Stomach (tissue), 9 donors: ENCODE measurements around the gene HYOU1. TPM values are rescaled to one million over a fixed set of nuclear protein-coding genes. Genes with fewer than 3 reads are reported as not detected.

Experiments used
- DNase-seq, 2 donors: peaks; one replicate each; pipeline versions ENCODE4 v3.0.0 to v3.0.0-alpha.2; 2013 to 2019
- H3K27ac ChIP-seq, 5 donors: fragments of 200-600 bp in 4 of 5; sonication (generic) in 4 of 5; one replicate each; pipeline ENCODE4 v1.5.1; 2013 to 2019; ENCODE audit warnings: mild to moderate bottlenecking in 1 of 5, moderate library complexity in 1 of 5
- H3K27me3 ChIP-seq, 3 donors: fragments of 200-600 bp; sonication (generic); one replicate each; pipeline ENCODE4 v1.5.1; 2017 to 2019; ENCODE audit warnings: mixed run types in 1 of 3
- H3K36me3 ChIP-seq, 4 donors: fragments of 200-600 bp; sonication (generic); 1 replicate in 3 of 4; 2 replicates in 1 of 4; pipeline ENCODE4 v1.5.1; 2016 to 2019
- H3K4me1 ChIP-seq, 4 donors: fragments of 200-600 bp; sonication (generic); one replicate each; pipeline ENCODE4 v1.5.1; 2016 to 2019
- H3K4me3 ChIP-seq, 4 donors: fragments of 200-600 bp; sonication (generic) in 3 of 4; one replicate each; pipeline ENCODE4 v1.5.1; 2016 to 2019; ENCODE audit warnings: mild to moderate bottlenecking in 1 of 4
- H3K9me3 ChIP-seq, 4 donors: fragments of 200-600 bp; sonication (generic); one replicate each; pipeline ENCODE4 v1.5.1; 2016 to 2019
- EP300 ChIP-seq: sonication (generic); formaldehyde crosslinking; IDR thresholded peaks from one replicate; pipeline ENCODE4 v1.6.1; 2017; ENCODE audit warnings: antibody characterized with exemption
- POLR2A ChIP-seq, 4 donors: fragments of 450-650 bp; IDR thresholded peaks; one replicate each; pipeline ENCODE4 v1.6.1; 2016; ENCODE audit warnings: antibody characterized with exemption in 4 of 4, control low read depth in 2 of 4, mild to moderate bottlenecking in 1 of 4, moderate library complexity in 1 of 4
- POLR2AphosphoS5 ChIP-seq, 3 donors: sonication (generic); formaldehyde crosslinking; IDR thresholded peaks; one replicate each; pipeline ENCODE4 v1.6.1; 2016; ENCODE audit warnings: antibody characterized with exemption in 3 of 3
- WGBS, 5 donors: extraction: QIAGEN DNeasy Blood & Tissue Kit in 3 of 5; methylation state at CpG; one replicate each; pipeline versions ENCODE4 v1.1.5 to v1.1.7; 2013 to 2018; 5-methylcytosine and 5-hydroxymethylcytosine counted together
- intact Hi-C: fragments of 100-400 bp; cut with DNase I; formaldehyde crosslinking; loops from one replicate; pipeline ENCODE4 v1.15.1; 2023; ENCODE audit warnings: low total_unique reads
- polyA plus RNA-seq, 3 donors: library from polyadenylated mRNA; stranded (reverse); fragments of 200-250 nt; gene quantifications; one replicate each; pipeline ENCODE4 v1.2.3, GENCODE V29; 2013
- total RNA-seq, 5 donors: library from RNA; depleted of rRNA; stranded (reverse); fragments of >200 nt; gene quantifications; one replicate each; pipeline versions ENCODE4 v1.1.0 to v1.2.3, GENCODE V29; 2014 to 2016
- TF ChIP-seq, protein P1 (sequence below), 7 experiments: fragments of 450-650 bp in 4 of 7; fragments of 200-600 bp in 3 of 7; sonication (generic) in 3 of 7; IDR thresholded peaks; one replicate each; pipeline ENCODE4 v1.5.1; 2016 to 2019; ENCODE audit warnings: antibody characterized with exemption in 7 of 7, control low read depth in 2 of 7, mild to moderate bottlenecking in 1 of 7
- donor health status: healthy with polysubstance abuse.
- donor health status: Bipolar disorder and iron deficiency.
- donor health status: healthy.

Gene HYOU1
- total and polyA plus RNA-seq, 8 donors = 12.7 to 127 (median 62.6) TPM

DNA sequence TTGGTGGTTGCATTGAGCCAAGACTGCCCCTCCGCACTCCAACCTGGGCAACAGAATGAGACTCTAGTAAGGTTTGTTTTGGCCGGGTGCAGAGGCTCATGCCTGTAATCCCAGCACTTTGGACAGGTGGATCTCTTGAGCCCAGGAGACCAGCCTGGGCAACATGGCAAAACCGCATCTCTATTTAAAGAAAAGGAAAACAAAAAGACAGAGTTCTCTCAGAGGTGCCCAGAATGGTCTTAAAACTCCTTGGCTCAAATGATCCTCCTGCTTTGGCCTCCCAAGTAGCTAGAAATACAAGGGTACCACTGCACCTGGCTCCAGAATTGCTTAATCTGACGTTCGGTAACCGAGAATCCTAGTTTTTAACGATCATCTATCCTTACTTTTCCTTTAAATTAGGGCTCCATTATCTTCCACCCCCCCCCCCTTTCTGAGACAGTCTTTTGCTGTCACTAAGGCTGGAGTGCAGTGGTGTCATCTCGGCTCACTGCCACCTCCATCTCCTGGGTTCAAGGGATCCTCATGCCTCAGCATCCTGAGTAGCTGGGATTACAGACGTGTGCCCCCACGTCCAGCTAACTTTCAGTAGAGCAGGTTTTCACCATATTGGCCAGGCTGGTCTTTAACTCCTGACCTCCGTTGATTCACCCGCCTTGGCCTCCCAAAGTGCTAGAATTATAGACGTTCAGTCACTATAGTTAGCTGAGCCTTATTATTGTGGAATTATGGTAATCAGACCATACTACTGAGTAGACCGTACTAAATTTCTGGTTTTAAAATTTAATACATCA is 40.6 kb downstream of the HYOU1 start:
- no peak for DNase-seq
- Histone ChIP-seq H3K27ac (peak overlapping the region in 3 of 5 donors; percentile 94 to 96 (median 95)), H3K4me1 (peaks cover 31 to 51% (median 47%) of the 10 kb centered on the region in 4 donors), H3K36me3 (peaks cover 38 to 63% (median 55%) of the 10 kb centered on the region in 4 donors), H3K9me3 (no peaks in the 10 kb centered on the region), H3K27me3 (no peaks in the 10 kb centered on the region), H3K4me3 (peak overlapping the region in 2 of 4 donors; percentile 88 to 91)
- intact Hi-C loops = no loop called here
- 65 to 71% (median 66%) methylated on average over 14 of the region's 14 CpGs for WGBS, 5 donors
- TF ChIP-seq POLR2A (IDR thresholded peaks at IDR 0.05) = no peak
- TF ChIP-seq EP300 = no peak
- no peak for TF ChIP-seq POLR2AphosphoS5 (IDR thresholded peaks at IDR 0.05)
- TF ChIP-seq, protein P1, sequence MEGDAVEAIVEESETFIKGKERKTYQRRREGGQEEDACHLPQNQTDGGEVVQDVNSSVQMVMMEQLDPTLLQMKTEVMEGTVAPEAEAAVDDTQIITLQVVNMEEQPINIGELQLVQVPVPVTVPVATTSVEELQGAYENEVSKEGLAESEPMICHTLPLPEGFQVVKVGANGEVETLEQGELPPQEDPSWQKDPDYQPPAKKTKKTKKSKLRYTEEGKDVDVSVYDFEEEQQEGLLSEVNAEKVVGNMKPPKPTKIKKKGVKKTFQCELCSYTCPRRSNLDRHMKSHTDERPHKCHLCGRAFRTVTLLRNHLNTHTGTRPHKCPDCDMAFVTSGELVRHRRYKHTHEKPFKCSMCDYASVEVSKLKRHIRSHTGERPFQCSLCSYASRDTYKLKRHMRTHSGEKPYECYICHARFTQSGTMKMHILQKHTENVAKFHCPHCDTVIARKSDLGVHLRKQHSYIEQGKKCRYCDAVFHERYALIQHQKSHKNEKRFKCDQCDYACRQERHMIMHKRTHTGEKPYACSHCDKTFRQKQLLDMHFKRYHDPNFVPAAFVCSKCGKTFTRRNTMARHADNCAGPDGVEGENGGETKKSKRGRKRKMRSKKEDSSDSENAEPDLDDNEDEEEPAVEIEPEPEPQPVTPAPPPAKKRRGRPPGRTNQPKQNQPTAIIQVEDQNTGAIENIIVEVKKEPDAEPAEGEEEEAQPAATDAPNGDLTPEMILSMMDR (IDR thresholded peaks at IDR 0.05) = no peak

DNA sequence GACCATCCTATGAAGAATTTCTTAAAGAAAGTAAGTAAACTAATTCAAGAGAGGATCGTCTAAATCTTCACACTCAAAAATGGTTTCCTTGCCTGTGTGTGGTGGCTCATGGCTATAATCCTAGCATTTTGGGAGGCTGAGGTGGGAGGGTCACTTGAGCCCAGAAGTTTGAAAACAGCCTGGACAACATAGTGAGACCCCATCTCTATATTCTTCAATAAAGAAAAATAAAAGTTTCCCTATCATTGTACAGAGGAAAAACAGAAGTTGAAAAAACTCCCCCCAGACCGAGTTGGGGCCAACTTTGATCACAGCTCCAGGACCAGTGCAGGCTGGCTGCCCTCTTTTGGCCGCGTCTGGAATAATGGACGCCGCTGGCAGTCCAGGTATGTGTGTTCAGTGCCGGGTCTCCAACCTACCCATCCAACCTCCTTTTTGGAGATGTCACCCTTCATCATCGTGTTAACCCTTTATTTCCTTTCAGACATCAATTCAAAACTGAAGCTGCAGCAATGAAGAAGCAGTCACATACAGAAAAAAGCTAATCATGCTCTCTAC is 41.9 kb downstream of the HYOU1 start:
- DNase-seq = no peak
- H3K4me1 ChIP-seq = peaks cover 23 to 39% (median 34%) of the 10 kb centered on the region in 4 donors
- no peak for TF ChIP-seq EP300
- TF ChIP-seq POLR2A (IDR thresholded peaks at IDR 0.05) = no peak
- TF ChIP-seq, protein P1 (IDR thresholded peaks at IDR 0.05) = no peak
- no peak for TF ChIP-seq POLR2AphosphoS5 (IDR thresholded peaks at IDR 0.05)
- intact Hi-C loops = no loop called here
- no peaks in the 10 kb centered on the region for H3K27me3 ChIP-seq
- H3K9me3 ChIP-seq = no peaks in the 10 kb centered on the region
- no peak overlapping the region for H3K4me3 ChIP-seq
- H3K27ac ChIP-seq = no peak overlapping the region
- WGBS, 5 donors = 40 to 65% (median 55%) methylated on average over 8 of the region's 8 CpGs
- H3K36me3 ChIP-seq = peaks cover 46 to 66% (median 63%) of the 10 kb centered on the region in 4 donors

DNA sequence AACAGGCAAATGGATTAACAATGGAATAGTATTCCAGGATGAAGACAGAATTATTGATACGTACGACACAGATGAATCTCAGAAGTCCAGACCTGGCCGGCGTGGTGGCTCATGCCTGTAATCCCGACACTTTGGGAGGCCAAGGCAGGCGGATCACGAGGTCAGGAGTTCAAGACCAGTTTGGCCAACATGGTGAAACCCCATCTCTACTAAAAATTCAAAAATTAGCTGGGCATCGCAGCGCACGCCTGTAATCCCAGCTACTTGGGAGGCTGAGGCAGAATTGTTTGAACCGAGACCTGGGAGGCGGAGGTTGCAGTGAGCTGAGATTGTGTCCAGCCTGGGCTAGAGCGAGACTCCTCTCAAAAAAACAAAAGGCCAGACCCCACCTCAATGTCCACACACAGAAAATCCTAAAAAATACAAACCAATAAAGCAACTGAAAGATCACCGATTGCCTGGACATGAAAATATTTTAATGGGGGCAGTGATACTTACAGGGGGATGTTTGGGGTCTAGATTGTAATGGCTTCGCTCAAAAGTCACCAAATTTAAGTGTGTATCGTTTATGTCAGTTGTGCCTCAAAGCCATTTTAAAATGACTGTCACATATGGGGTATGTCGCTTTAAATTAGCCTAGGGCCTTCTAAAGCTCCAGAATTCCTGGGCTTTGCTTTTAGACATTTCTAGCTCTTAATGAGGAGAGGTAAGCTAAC is 42.6 kb downstream of the HYOU1 start:
- WGBS, 5 donors = 96 to 97% (median 96%) methylated on average over 17 of the region's 17 CpGs
- intact Hi-C loops = no loop called here
- no peaks in the 10 kb centered on the region for H3K27me3 ChIP-seq
- H3K36me3 ChIP-seq = peaks cover 46 to 71% (median 71%) of the 10 kb centered on the region in 4 donors
- TF ChIP-seq, protein P1 (IDR thresholded peaks at IDR 0.05) = no peak
- no peak for TF ChIP-seq EP300
- no peak for TF ChIP-seq POLR2A (IDR thresholded peaks at IDR 0.05)
- no peak for TF ChIP-seq POLR2AphosphoS5 (IDR thresholded peaks at IDR 0.05)
- peaks cover 15 to 31% (median 27%) of the 10 kb centered on the region in 4 donors for H3K4me1 ChIP-seq
- no peak overlapping the region for H3K4me3 ChIP-seq
- DNase-seq = no peak
- no peak overlapping the region for H3K27ac ChIP-seq
- no peaks in the 10 kb centered on the region for H3K9me3 ChIP-seq

DNA sequence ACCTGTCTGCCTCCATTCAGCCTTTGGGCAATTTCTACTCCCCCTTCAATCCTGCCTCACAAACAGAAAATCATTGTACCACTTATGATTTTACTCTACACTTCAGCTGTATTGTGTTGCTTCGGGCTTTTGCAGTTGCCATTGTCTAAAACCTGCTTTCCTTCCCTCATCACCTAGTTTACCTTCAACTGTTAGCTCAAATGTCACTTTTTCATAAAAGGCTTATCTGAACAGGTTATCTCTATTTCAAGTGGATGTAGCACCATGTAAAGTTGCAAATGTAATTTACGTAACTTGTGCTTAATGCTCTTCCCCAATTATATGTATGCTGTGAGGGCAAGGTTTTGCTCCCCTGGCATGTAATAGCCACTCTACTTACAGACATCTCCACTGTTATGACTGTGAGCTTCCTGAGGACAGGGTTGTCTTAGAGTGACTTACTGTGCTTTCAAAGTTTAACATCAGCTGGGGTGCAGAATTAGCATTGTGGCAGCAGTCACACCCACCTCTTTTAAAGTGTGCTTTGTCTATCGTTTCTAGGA is 44.3 kb downstream of the HYOU1 start:
- no peak for DNase-seq
- WGBS, 5 donors = 44 to 72% (median 50%) methylated on average over 3 of the region's 3 CpGs
- H3K4me3 ChIP-seq = no peak overlapping the region
- H3K27ac ChIP-seq = no peak overlapping the region
- peaks cover 15 to 29% (median 24%) of the 10 kb centered on the region in 4 donors for H3K4me1 ChIP-seq
- intact Hi-C loops = no loop called here
- peaks cover 52 to 88% (median 87%) of the 10 kb centered on the region in 4 donors for H3K36me3 ChIP-seq
- H3K27me3 ChIP-seq = no peaks in the 10 kb centered on the region
- H3K9me3 ChIP-seq = no peaks in the 10 kb centered on the region
- TF ChIP-seq POLR2AphosphoS5 (IDR thresholded peaks at IDR 0.05) = no peak
- TF ChIP-seq EP300 = no peak
- TF ChIP-seq POLR2A (IDR thresholded peaks at IDR 0.05) = no peak
- TF ChIP-seq, protein P1 (IDR thresholded peaks at IDR 0.05) = no peak
